Pulmonary artery endothelial cell (primary cell): ENCODE data around the gene NOB1. TPM values are rescaled to one million over a fixed set of nuclear protein-coding genes. Genes with fewer than 3 reads are reported as not detected.
"Not testable (repeated sequence)": the region's sequence is repeated elsewhere in the genome, so short reads cannot be mapped to it uniquely, and the experiment has no call there.

Experiments
- DNase-seq: peaks from one replicate; pipeline ENCODE4 v3.0.0-alpha.2; 2011; ENCODE audit warnings: low read depth, low spot score
- total RNA-seq: library from RNA; depleted of rRNA; stranded (reverse); fragments of >200 nt; gene quantifications from 2 replicates; pipeline ENCODE4 v1.2.3, GENCODE V29; 2014

NOB1 gene
- total RNA-seq, 1 donor from 2014 or later = 55.3 TPM

GRCh38 chr16:69761983-69762813 lies 7.5 kb upstream of the NOB1 start, which contains the start of gene WWP2:
WWP2 (plus strand) TSS chr16:69762332; CDS start chr16:69787011, 24,679 bp downstream.
- DNase-seq = no peak

- not testable (repeated sequence) for DNase-seq
These were observed 2.6 kb upstream of the NOB1 start for GRCh38 chr16:69757375-69757774.

GRCh38 chr16:69756705-69757104 lies 2.0 kb upstream of the NOB1 start:
- no peak for DNase-seq

- no peak for DNase-seq
These were observed 620 bp downstream of the NOB1 start for GRCh38 chr16:69754143-69754468.

- DNase-seq = no peak
These were observed 5.9 kb downstream of the NOB1 start for GRCh38 chr16:69748694-69749345.

GRCh38 chr16:69747115-69747514 lies 7.6 kb downstream of the NOB1 start:
- no peak for DNase-seq

GRCh38 chr16:69745959-69746358 lies 8.8 kb downstream of the NOB1 start:
- no peak for DNase-seq

GRCh38 chr16:69745232-69745612 lies 9.5 kb downstream of the NOB1 start:
- no peak for DNase-seq

GRCh38 chr16:69744363-69745231 lies 10.1 kb downstream of the NOB1 start:
- no peak for DNase-seq

GRCh38 chr16:69741951-69742904 lies 12.5 kb downstream of the NOB1 start:
- peak; percentile 29 for DNase-seq

GRCh38 chr16:69741519-69741918 lies 13.2 kb downstream of the NOB1 start:
- DNase-seq = no peak

- no peak for DNase-seq
These were observed 22.6 kb downstream of the NOB1 start for GRCh38 chr16:69732101-69732500.

GRCh38 chr16:69731280-69731679 lies 23.4 kb downstream of the NOB1 start:
- DNase-seq = not testable (repeated sequence)

GRCh38 chr16:69729030-69729429 lies 25.7 kb downstream of the NOB1 start:
- DNase-seq = not testable (repeated sequence)

- DNase-seq = no peak
These were observed 26.8 kb downstream of the NOB1 start for GRCh38 chr16:69727916-69728270.

- DNase-seq = peak; percentile 89
These were observed 28.2 kb downstream of the NOB1 start, which contains the start of gene NQO1 for GRCh38 chr16:69726313-69727060. NQO1 (minus strand) TSS chr16:69726560; CDS start chr16:69726439, 121 bp downstream.

- no peak for DNase-seq
These were observed 29.0 kb downstream of the NOB1 start for GRCh38 chr16:69725480-69726312.

- DNase-seq = no peak
These were observed 29.7 kb downstream of the NOB1 start for GRCh38 chr16:69724981-69725479.

GRCh38 chr16:69724414-69724873 lies 30.3 kb downstream of the NOB1 start:
- DNase-seq = no peak
